Colonic mucosa (tissue), 4 donors: ENCODE results near the gene FOSL1. TPM values are rescaled to one million over a fixed set of nuclear protein-coding genes. Genes with fewer than 3 reads are reported as not detected.
A peak's percentile ranks its signal among the peaks of the same experiment; 100 is the strongest.

Source experiments
- DNase-seq: peaks from one replicate; pipeline ENCODE4 v3.0.0-alpha.2; 2020
- H3K27ac ChIP-seq: fragments of 200-600 bp; one replicate; pipeline ENCODE4 v1.8.0; 2021
- H3K27me3 ChIP-seq: fragments of 200-600 bp; one replicate; pipeline ENCODE4 v1.8.0; 2021
- H3K36me3 ChIP-seq: fragments of 200-600 bp; one replicate; pipeline ENCODE4 v1.8.0; 2021
- H3K4me1 ChIP-seq: fragments of 200-600 bp; one replicate; pipeline ENCODE4 v1.8.0; 2021; ENCODE audit warnings: mild to moderate bottlenecking
- H3K4me3 ChIP-seq: fragments of 200-600 bp; one replicate; pipeline ENCODE4 v1.8.0; 2021
- H3K9ac ChIP-seq, 2 donors: one replicate each; pipeline ENCODE4 v1.7.0; 2013; ENCODE audit warnings: control low read depth in 2 of 2, low read depth in 2 of 2, low read length in 2 of 2
- H3K9me3 ChIP-seq: fragments of 200-600 bp; one replicate; pipeline ENCODE4 v1.8.0; 2021
- CTCF ChIP-seq: fragments of 200-600 bp; IDR thresholded peaks from one replicate; pipeline ENCODE4 v1.8.0; 2022; ENCODE audit warnings: antibody characterized with exemption, mild to moderate bottlenecking
- intact Hi-C: fragments of 100-400 bp; cut with DNase I; formaldehyde crosslinking; loops from one replicate; pipeline ENCODE4 v1.14.1; 2022
- total RNA-seq, 2 donors: library from RNA; stranded (reverse); fragmentation: NEBNext Ultra II Directional in 1 of 2; extraction: Animal tissue kit (Norgen Biotek cat#: 25700) in 1 of 2; gene quantifications; one replicate each; pipeline ENCODE4 v1.2.1, GENCODE V29; 2021
- donor health status: healthy.
- donor health status: DM: no; HTN: no; CAD: no.
- donor health status: DM: no; HTN: no; CAD: no.

The FOSL1 gene
- total RNA-seq, 2 donors from 2014 or later = 0.84 to 4.2 TPM

GRCh38 chr11:65891219-65892136 is 8.7 kb downstream of the FOSL1 start:
- Histone ChIP-seq H3K36me3 (no peaks in the 10 kb centered on the region), H3K4me1 (peaks cover 5% of the 10 kb centered on the region), H3K9me3 (no peaks in the 10 kb centered on the region), H3K4me3 (peak overlapping the region; percentile 66), H3K27ac (peak overlapping the region; percentile 93), H3K27me3 (no peaks in the 10 kb centered on the region), H3K9ac (peak overlapping the region; percentile 87 to 94)
- TF ChIP-seq CTCF = peak; percentile 5
- no peak for DNase-seq
- intact Hi-C loops = no loop called here

- H3K4me3 ChIP-seq = peak within 1 kb of the TSS; percentile 66
- intact Hi-C loops = no loop called here
- H3K27ac ChIP-seq = peak within 1 kb of the TSS; percentile 93
- H3K27me3 ChIP-seq = no peaks in the 10 kb centered on the region
- peak within 1 kb of the TSS; percentile 87 to 94 for H3K9ac ChIP-seq
- DNase-seq = peak; percentile 99
- H3K4me1 ChIP-seq = peaks cover 5% of the 10 kb centered on the region
- TF ChIP-seq CTCF = no peak
- no peaks in the 10 kb centered on the region for H3K36me3 ChIP-seq
- H3K9me3 ChIP-seq = no peaks in the 10 kb centered on the region
Measured at GRCh38 chr11:65890324-65891218, 9.6 kb downstream of the FOSL1 start, which contains the start of gene CCDC85B. Gene CCDC85B, plus strand, starts transcription at chr11:65890673. Its CDS starts 111 bp downstream, at chr11:65890784.

GRCh38 chr11:65888163-65888814 is 11.9 kb downstream of the FOSL1 start, which contains the start of gene FIBP:
Gene FIBP, minus strand, starts transcription at chr11:65888471. Its CDS starts 53 bp downstream, at chr11:65888418.
- Histone ChIP-seq H3K4me1 (peaks cover 5% of the 10 kb centered on the region), H3K27me3 (no peaks in the 10 kb centered on the region), H3K27ac (peak within 1 kb of the TSS; percentile 93), H3K9ac (peak within 1 kb of the TSS; percentile 76 to 91), H3K4me3 (peak within 1 kb of the TSS; percentile 76), H3K9me3 (no peaks in the 10 kb centered on the region), H3K36me3 (peaks cover 7% of the 10 kb centered on the region)
- peak; percentile 99 for DNase-seq
- TF ChIP-seq CTCF = peak; percentile 79
- intact Hi-C loops = loop anchor here (5.0 kb wide), 1 partner anchor 99 kb away; no protein-coding TSS in a partner anchor

GRCh38 chr11:65887723-65888162 is 12.4 kb downstream of the FOSL1 start:
- H3K27ac ChIP-seq = peak overlapping the region; percentile 93
- intact Hi-C loops = loop anchor here (5.0 kb wide), 1 partner anchor 100 kb away; no protein-coding TSS in a partner anchor

More at GRCh38 chr11:65887723-65888162, 12.4 kb downstream of the FOSL1 start:
- Histone ChIP-seq H3K9ac (peak overlapping the region; percentile 75 to 91), H3K36me3 (peaks cover 7% of the 10 kb centered on the region), H3K27me3 (no peaks in the 10 kb centered on the region), H3K4me3 (peak overlapping the region; percentile 76), H3K4me1 (peaks cover 5% of the 10 kb centered on the region), H3K9me3 (no peaks in the 10 kb centered on the region)
- TF ChIP-seq CTCF = no peak
- DNase-seq = no peak
